ENCODE measurements around the gene BICD1.
"Not testable (repeated sequence)": the region's sequence is repeated elsewhere in the genome, so short reads cannot be mapped to it uniquely, and the experiment has no call there.

Gene BICD1

GRCh38 chr12:32089156-32089555 is 17.5 kb upstream of the BICD1 start:
- intact Hi-C loops (cut with DNase I; ENCODE audit: low total_unique reads), result no loop called here
- H3K9me3 ChIP-seq, result no peaks in the 10 kb centered on the region
- no peak overlapping the region for H3K27ac ChIP-seq
- no peaks in the 10 kb centered on the region for H3K36me3 ChIP-seq
- H3K4me1 ChIP-seq, result no peaks in the 10 kb centered on the region
- H3K27me3 ChIP-seq, result no peaks in the 10 kb centered on the region
- no peak for DNase-seq
- TF ChIP-seq CTCF (IDR thresholded peaks at IDR 0.05), result no peak
- no peak overlapping the region for H3K4me3 ChIP-seq

GRCh38 chr12:32089586-32089985 is 17.1 kb upstream of the BICD1 start:
- Histone ChIP-seq H3K27ac (no peak overlapping the region), H3K4me3 (no peak overlapping the region), H3K9me3 (no peaks in the 10 kb centered on the region), H3K4me1 (no peaks in the 10 kb centered on the region), H3K36me3 (no peaks in the 10 kb centered on the region), H3K27me3 (no peaks in the 10 kb centered on the region)
- no peak for DNase-seq
- intact Hi-C loops (cut with DNase I; ENCODE audit: low total_unique reads), result no loop called here
- TF ChIP-seq CTCF (IDR thresholded peaks at IDR 0.05), result no peak

GRCh38 chr12:32091696-32092095 is 15.0 kb upstream of the BICD1 start:
- no peak overlapping the region for H3K4me3 ChIP-seq
- DNase-seq, result no peak
- H3K4me1 ChIP-seq, result no peaks in the 10 kb centered on the region
- no peak for TF ChIP-seq CTCF (IDR thresholded peaks at IDR 0.05)
- H3K9me3 ChIP-seq, result no peaks in the 10 kb centered on the region
- intact Hi-C loops (cut with DNase I; ENCODE audit: low total_unique reads), result no loop called here
- no peak overlapping the region for H3K27ac ChIP-seq
- no peaks in the 10 kb centered on the region for H3K36me3 ChIP-seq
- no peaks in the 10 kb centered on the region for H3K27me3 ChIP-seq

- DNase-seq, result no peak
- no peak for TF ChIP-seq CTCF (IDR thresholded peaks at IDR 0.05)
- no peaks in the 10 kb centered on the region for H3K9me3 ChIP-seq
- H3K27me3 ChIP-seq, result no peaks in the 10 kb centered on the region
- H3K4me3 ChIP-seq, result no peak overlapping the region
- no peak overlapping the region for H3K27ac ChIP-seq
- H3K36me3 ChIP-seq, result no peaks in the 10 kb centered on the region
- no peaks in the 10 kb centered on the region for H3K4me1 ChIP-seq
- intact Hi-C loops (cut with DNase I; ENCODE audit: low total_unique reads), result no loop called here
These were observed 8.5 kb upstream of the BICD1 start for GRCh38 chr12:32098112-32098511.

GRCh38 chr12:32099275-32099674 is 7.4 kb upstream of the BICD1 start:
- intact Hi-C loops (cut with DNase I; ENCODE audit: low total_unique reads); H3K27me3 ChIP-seq; H3K36me3 ChIP-seq; DNase-seq; H3K4me1 ChIP-seq; H3K4me3 ChIP-seq; H3K27ac ChIP-seq; H3K9me3 ChIP-seq: not testable (repeated sequence)

GRCh38 chr12:32100361-32100760 is 6.3 kb upstream of the BICD1 start:
- no peak for DNase-seq
- intact Hi-C loops (cut with DNase I; ENCODE audit: low total_unique reads), result loop anchor here (10.0 kb wide), 1 partner anchor 574 kb away; the partner anchor contains the start of gene DNM1L
- Histone ChIP-seq H3K4me1 (no peaks in the 10 kb centered on the region), H3K36me3 (no peaks in the 10 kb centered on the region), H3K9me3 (no peaks in the 10 kb centered on the region), H3K4me3 (no peak overlapping the region), H3K27ac (no peak overlapping the region), H3K27me3 (no peaks in the 10 kb centered on the region)
- no peak for TF ChIP-seq CTCF (IDR thresholded peaks at IDR 0.05)

Measured in tibial artery (tissue), 4 donors.